ENCODE measurements around the gene FOXE3. TPM values are rescaled to one million over a fixed set of nuclear protein-coding genes. Genes with fewer than 3 reads are reported as not detected.
A peak's percentile ranks its signal among the peaks of the same experiment; 100 is the strongest.

Gene FOXE3
- total and polyA plus RNA-seq, 9 of the 15 experiments (the other 6 are each of a cell fraction or from before 2014, with no cell fraction given), result not detected

DNA sequence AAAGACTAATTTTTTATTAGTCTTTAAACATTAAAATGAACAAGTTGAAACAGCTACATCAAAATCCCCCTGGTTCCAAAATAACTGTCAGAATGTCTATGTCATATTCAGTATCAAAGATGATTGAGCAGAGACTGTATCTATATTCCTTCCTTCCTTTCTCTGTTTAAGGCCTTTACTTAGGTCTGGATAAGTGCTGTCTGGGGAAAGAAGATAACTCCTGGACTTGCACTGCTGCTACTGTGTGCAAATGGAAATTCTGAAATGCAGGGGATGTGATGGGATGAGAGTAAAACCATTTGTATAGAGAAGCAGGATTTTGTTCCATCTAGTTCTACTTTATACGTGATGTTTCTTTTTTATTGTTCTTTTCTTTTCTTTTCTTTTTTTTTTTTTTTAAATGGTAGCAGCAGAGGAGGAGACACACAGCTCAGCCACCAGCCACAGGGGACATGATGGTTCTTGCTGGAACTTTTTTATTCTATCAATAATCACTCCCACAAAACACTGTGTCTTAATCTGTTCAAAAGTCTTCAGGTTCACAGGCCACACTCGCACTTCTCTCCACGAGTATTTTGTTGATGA lies 33.6 kb upstream of the FOXE3 start (continued):
- TF ChIP-seq, protein P1, sequence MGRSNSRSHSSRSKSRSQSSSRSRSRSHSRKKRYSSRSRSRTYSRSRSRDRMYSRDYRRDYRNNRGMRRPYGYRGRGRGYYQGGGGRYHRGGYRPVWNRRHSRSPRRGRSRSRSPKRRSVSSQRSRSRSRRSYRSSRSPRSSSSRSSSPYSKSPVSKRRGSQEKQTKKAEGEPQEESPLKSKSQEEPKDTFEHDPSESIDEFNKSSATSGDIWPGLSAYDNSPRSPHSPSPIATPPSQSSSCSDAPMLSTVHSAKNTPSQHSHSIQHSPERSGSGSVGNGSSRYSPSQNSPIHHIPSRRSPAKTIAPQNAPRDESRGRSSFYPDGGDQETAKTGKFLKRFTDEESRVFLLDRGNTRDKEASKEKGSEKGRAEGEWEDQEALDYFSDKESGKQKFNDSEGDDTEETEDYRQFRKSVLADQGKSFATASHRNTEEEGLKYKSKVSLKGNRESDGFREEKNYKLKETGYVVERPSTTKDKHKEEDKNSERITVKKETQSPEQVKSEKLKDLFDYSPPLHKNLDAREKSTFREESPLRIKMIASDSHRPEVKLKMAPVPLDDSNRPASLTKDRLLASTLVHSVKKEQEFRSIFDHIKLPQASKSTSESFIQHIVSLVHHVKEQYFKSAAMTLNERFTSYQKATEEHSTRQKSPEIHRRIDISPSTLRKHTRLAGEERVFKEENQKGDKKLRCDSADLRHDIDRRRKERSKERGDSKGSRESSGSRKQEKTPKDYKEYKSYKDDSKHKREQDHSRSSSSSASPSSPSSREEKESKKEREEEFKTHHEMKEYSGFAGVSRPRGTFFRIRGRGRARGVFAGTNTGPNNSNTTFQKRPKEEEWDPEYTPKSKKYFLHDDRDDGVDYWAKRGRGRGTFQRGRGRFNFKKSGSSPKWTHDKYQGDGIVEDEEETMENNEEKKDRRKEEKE (IDR thresholded peaks at IDR 0.05; ENCODE audit: borderline replicate concordance in 1 of 2, control insufficient read depth in 1 of 2, low read depth in 2 of 2, low read length in 1 of 2), result no peak
- no peak for TF ChIP-seq SIN3B (IDR thresholded peaks at IDR 0.05; ENCODE audit: low read depth)
- TF ChIP-seq MIER1 (IDR thresholded peaks at IDR 0.05; ENCODE audit: low read depth), result no peak
- no peak for TF ChIP-seq HDAC2 (IDR thresholded peaks at IDR 0.05)
- no peak for TF ChIP-seq TFAM (CRISPR knock-in tag; conservative IDR thresholded peaks at IDR 0.05)
- TF ChIP-seq, protein P2, sequence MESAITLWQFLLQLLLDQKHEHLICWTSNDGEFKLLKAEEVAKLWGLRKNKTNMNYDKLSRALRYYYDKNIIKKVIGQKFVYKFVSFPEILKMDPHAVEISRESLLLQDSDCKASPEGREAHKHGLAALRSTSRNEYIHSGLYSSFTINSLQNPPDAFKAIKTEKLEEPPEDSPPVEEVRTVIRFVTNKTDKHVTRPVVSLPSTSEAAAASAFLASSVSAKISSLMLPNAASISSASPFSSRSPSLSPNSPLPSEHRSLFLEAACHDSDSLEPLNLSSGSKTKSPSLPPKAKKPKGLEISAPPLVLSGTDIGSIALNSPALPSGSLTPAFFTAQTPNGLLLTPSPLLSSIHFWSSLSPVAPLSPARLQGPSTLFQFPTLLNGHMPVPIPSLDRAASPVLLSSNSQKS (CRISPR knock-in tag; IDR thresholded peaks at IDR 0.05), result no peak
- no peak for TF ChIP-seq TCF7L2 (IDR thresholded peaks at IDR 0.05; ENCODE audit: low read depth, low read length)
- no peak for TF ChIP-seq ZNF695 (CRISPR knock-in tag; IDR thresholded peaks at IDR 0.05)
- TF ChIP-seq, protein P3, sequence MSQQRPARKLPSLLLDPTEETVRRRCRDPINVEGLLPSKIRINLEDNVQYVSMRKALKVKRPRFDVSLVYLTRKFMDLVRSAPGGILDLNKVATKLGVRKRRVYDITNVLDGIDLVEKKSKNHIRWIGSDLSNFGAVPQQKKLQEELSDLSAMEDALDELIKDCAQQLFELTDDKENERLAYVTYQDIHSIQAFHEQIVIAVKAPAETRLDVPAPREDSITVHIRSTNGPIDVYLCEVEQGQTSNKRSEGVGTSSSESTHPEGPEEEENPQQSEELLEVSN (IDR thresholded peaks at IDR 0.05; ENCODE audit: borderline replicate concordance in 1 of 2, extremely low read depth in 1 of 2, insufficient read depth in 1 of 2, insufficient read length in 1 of 2, low read depth in 1 of 2, low read length in 1 of 2, poor library complexity in 1 of 2, severe bottlenecking in 1 of 2), result no peak
- TF ChIP-seq SMARCA4 (IDR thresholded peaks at IDR 0.05), result peak; percentile 89
- 0 out of 4 replicates have a peak, but pooled peaks of 1 of the 2 experiments have one; percentile 52 for TF ChIP-seq ARNT (IDR thresholded peaks at IDR 0.05)
- TF ChIP-seq, protein P4, sequence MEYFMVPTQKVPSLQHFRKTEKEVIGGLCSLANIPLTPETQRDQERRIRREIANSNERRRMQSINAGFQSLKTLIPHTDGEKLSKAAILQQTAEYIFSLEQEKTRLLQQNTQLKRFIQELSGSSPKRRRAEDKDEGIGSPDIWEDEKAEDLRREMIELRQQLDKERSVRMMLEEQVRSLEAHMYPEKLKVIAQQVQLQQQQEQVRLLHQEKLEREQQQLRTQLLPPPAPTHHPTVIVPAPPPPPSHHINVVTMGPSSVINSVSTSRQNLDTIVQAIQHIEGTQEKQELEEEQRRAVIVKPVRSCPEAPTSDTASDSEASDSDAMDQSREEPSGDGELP (CRISPR knock-in tag; IDR thresholded peaks at IDR 0.05; ENCODE audit: borderline replicate concordance), result no peak
- TF ChIP-seq, protein P5, sequence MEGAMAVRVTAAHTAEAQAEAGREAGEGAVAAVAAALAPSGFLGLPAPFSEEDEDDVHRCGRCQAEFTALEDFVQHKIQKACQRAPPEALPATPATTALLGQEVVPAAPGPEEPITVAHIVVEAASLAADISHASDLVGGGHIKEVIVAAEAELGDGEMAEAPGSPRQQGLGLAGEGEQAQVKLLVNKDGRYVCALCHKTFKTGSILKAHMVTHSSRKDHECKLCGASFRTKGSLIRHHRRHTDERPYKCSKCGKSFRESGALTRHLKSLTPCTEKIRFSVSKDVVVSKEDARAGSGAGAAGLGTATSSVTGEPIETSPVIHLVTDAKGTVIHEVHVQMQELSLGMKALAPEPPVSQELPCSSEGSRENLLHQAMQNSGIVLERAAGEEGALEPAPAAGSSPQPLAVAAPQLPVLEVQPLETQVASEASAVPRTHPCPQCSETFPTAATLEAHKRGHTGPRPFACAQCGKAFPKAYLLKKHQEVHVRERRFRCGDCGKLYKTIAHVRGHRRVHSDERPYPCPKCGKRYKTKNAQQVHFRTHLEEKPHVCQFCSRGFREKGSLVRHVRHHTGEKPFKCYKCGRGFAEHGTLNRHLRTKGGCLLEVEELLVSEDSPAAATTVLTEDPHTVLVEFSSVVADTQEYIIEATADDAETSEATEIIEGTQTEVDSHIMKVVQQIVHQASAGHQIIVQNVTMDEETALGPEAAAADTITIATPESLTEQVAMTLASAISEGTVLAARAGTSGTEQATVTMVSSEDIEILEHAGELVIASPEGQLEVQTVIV (CRISPR knock-in tag; IDR thresholded peaks at IDR 0.05; ENCODE audit: borderline replicate concordance), result no peak
- TF ChIP-seq, protein P6, sequence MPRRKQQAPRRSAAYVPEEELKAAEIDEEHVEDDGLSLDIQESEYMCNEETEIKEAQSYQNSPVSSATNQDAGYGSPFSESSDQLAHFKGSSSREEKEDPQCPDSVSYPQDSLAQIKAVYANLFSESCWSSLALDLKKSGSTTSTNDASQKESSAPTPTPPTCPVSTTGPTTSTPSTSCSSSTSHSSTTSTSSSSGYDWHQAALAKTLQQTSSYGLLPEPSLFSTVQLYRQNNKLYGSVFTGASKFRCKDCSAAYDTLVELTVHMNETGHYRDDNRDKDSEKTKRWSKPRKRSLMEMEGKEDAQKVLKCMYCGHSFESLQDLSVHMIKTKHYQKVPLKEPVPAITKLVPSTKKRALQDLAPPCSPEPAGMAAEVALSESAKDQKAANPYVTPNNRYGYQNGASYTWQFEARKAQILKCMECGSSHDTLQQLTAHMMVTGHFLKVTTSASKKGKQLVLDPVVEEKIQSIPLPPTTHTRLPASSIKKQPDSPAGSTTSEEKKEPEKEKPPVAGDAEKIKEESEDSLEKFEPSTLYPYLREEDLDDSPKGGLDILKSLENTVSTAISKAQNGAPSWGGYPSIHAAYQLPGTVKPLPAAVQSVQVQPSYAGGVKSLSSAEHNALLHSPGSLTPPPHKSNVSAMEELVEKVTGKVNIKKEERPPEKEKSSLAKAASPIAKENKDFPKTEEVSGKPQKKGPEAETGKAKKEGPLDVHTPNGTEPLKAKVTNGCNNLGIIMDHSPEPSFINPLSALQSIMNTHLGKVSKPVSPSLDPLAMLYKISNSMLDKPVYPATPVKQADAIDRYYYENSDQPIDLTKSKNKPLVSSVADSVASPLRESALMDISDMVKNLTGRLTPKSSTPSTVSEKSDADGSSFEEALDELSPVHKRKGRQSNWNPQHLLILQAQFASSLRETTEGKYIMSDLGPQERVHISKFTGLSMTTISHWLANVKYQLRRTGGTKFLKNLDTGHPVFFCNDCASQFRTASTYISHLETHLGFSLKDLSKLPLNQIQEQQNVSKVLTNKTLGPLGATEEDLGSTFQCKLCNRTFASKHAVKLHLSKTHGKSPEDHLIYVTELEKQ (CRISPR knock-in tag; IDR thresholded peaks at IDR 0.05), result no peak

All from K562 (cell line).